Hepatocyte (in vitro differentiated cells): ENCODE measurements around the gene KDM6A. TPM values are rescaled to one million over a fixed set of nuclear protein-coding genes. Genes with fewer than 3 reads are reported as not detected.

Source experiments
- DNase-seq: peaks from one replicate; pipeline ENCODE4 v3.0.0-alpha.2; 2016; ENCODE audit warnings: low spot score
- H2AFZ ChIP-seq: fragments of 200-600 bp; sonication (generic); 2 replicates; pipeline ENCODE4 v1.6.0; 2016; ENCODE audit warnings: antibody characterized with exemption, mild to moderate bottlenecking
- H3K27ac ChIP-seq: fragments of 200-600 bp; sonication (generic); 2 replicates; pipeline ENCODE4 v1.5.1; 2016; ENCODE audit warnings: mild to moderate bottlenecking
- H3K27me3 ChIP-seq: fragments of 200-600 bp; sonication (generic); 2 replicates; pipeline ENCODE4 v1.6.1; 2016
- H3K36me3 ChIP-seq: fragments of 200-600 bp; sonication (generic); replicated peaks from 2 replicates; pipeline ENCODE4 v1.5.1; 2016; ENCODE audit warnings: low read depth; ENCODE audit not compliant: insufficient read depth
- H3K4me1 ChIP-seq: fragments of 200-600 bp; sonication (generic); 2 replicates; pipeline ENCODE4 v1.5.1; 2016; ENCODE audit warnings: mild to moderate bottlenecking, moderate library complexity; ENCODE audit not compliant: insufficient read depth
- H3K4me2 ChIP-seq: fragments of 200-600 bp; sonication (generic); 2 replicates; pipeline ENCODE4 v1.6.0; 2016
- H3K4me3 ChIP-seq: fragments of 200-600 bp; sonication (generic); 2 replicates; pipeline ENCODE4 v1.5.1; 2016; ENCODE audit warnings: mild to moderate bottlenecking
- H3K79me2 ChIP-seq: fragments of 200-600 bp; sonication (generic); 2 replicates; pipeline ENCODE4 v1.6.0; 2017; ENCODE audit warnings: mild to moderate bottlenecking
- H3K9me2 ChIP-seq: fragments of 200-600 bp; sonication (generic); replicated peaks from 2 replicates; pipeline ENCODE4 v1.6.0; 2017; ENCODE audit warnings: mild to moderate bottlenecking; ENCODE audit not compliant: insufficient read depth
- H3K9me3 ChIP-seq: fragments of 200-600 bp; sonication (generic); 2 replicates; pipeline ENCODE4 v1.5.1; 2016; ENCODE audit warnings: low read depth, mild to moderate bottlenecking
- H4K20me1 ChIP-seq: fragments of 200-600 bp; sonication (generic); 2 replicates; pipeline ENCODE4 v1.6.0; 2016; ENCODE audit warnings: mild to moderate bottlenecking; ENCODE audit not compliant: insufficient read depth, poor library complexity, severe bottlenecking
- CTCF ChIP-seq: fragments of 200-600 bp; sonication (generic); IDR thresholded peaks from 2 replicates; pipeline ENCODE4 v1.5.1; 2016; ENCODE audit warnings: antibody characterized with exemption, mild to moderate bottlenecking; ENCODE audit not compliant: poor library complexity
- EZH2 ChIP-seq: fragments of 200-600 bp; sonication (generic); IDR thresholded peaks from 2 replicates; pipeline ENCODE4 v1.6.1; 2016; ENCODE audit warnings: antibody characterized with exemption, mild to moderate bottlenecking, borderline replicate concordance
- EZH2phosphoT487 ChIP-seq: fragments of 200-600 bp; sonication (generic); IDR thresholded peaks from one replicate; pipeline ENCODE4 v1.6.1; 2018; ENCODE audit warnings: antibody characterized with exemption, mild to moderate bottlenecking, low read depth, moderate library complexity; ENCODE audit not compliant: unreplicated experiment, severe bottlenecking
- WGBS: methylation state at CpG from one replicate; pipeline ENCODE4 v1.1.6; 2016; ENCODE audit warnings: low lambda C conversion rate; ENCODE audit errors: missing lambda C conversion rate; 5-methylcytosine and 5-hydroxymethylcytosine counted together
- polyA plus RNA-seq: library from polyadenylated mRNA; unstranded; fragments of >200 nt; fragmentation: Nextera tagmentation; extraction: Ambion mirVana; gene quantifications from 2 replicates; pipeline ENCODE4 v1.2.1, GENCODE V29; 2016
- total RNA-seq: library from RNA; depleted of rRNA; stranded (reverse); fragments of >200 nt; gene quantifications from 2 replicates; pipeline ENCODE4 v1.2.3, GENCODE V29; 2014

The KDM6A gene
- total and polyA plus RNA-seq, 2 experiments from 2014 or later = 13.7 to 46.2 TPM

- H3K4me2 ChIP-seq = no peak overlapping the region
- no peaks in the 10 kb centered on the region for H3K9me2 ChIP-seq
- peaks cover 10% of the 10 kb centered on the region for H3K4me1 ChIP-seq
- no peak for DNase-seq
- no peaks in the 10 kb centered on the region for H3K27me3 ChIP-seq
- peaks cover 20% of the 10 kb centered on the region for H4K20me1 ChIP-seq
- no peaks in the 10 kb centered on the region for H3K9me3 ChIP-seq
- H2AFZ ChIP-seq = no peak overlapping the region
- no peaks in the 10 kb centered on the region for H3K36me3 ChIP-seq
- peak overlapping the region; percentile 18 for H3K27ac ChIP-seq
- 91% methylated on average over 5 of the region's 5 CpGs for WGBS
- H3K4me3 ChIP-seq = no peak overlapping the region
- no peak for TF ChIP-seq EZH2
- TF ChIP-seq CTCF = no peak
- TF ChIP-seq EZH2phosphoT487 = no peak
- H3K79me2 ChIP-seq = peaks cover 89% of the 10 kb centered on the region
Measured at GRCh38 chrX:44973420-44973932, 100.5 kb downstream of the KDM6A start.

GRCh38 chrX:44974451-44974850, 101.5 kb downstream of the KDM6A start:
- TF ChIP-seq EZH2phosphoT487 (no peak), EZH2 (no peak), CTCF (no peak)
- WGBS = 28% methylated on average over 2 of the region's 2 CpGs
- Histone ChIP-seq H3K4me2 (no peak overlapping the region), H3K36me3 (no peaks in the 10 kb centered on the region), H3K9me2 (no peaks in the 10 kb centered on the region), H3K79me2 (peaks cover 91% of the 10 kb centered on the region), H3K27me3 (no peaks in the 10 kb centered on the region), H3K9me3 (no peaks in the 10 kb centered on the region), H4K20me1 (peaks cover 20% of the 10 kb centered on the region), H3K4me1 (peaks cover 10% of the 10 kb centered on the region), H3K4me3 (no peak overlapping the region), H3K27ac (peak overlapping the region; percentile 40), H2AFZ (no peak overlapping the region)
- no peak for DNase-seq

GRCh38 chrX:44975666-44976263, 102.8 kb downstream of the KDM6A start:
- no peaks in the 10 kb centered on the region for H3K27me3 ChIP-seq
- H3K4me2 ChIP-seq = peak overlapping the region; percentile 10
- H3K36me3 ChIP-seq = no peaks in the 10 kb centered on the region
- H3K79me2 ChIP-seq = peaks cover 90% of the 10 kb centered on the region
- H3K27ac ChIP-seq = peak overlapping the region; percentile 40
- no peaks in the 10 kb centered on the region for H3K9me2 ChIP-seq
- H3K9me3 ChIP-seq = no peaks in the 10 kb centered on the region
- TF ChIP-seq EZH2 = no peak
- TF ChIP-seq EZH2phosphoT487 = no peak
- no peak for TF ChIP-seq CTCF
- peaks cover 20% of the 10 kb centered on the region for H4K20me1 ChIP-seq
- H3K4me3 ChIP-seq = no peak overlapping the region
- no peak for DNase-seq
- peaks cover 10% of the 10 kb centered on the region for H3K4me1 ChIP-seq
- H2AFZ ChIP-seq = no peak overlapping the region
